Mesothelial cell of epicardium (in vitro differentiated cells): ENCODE measurements around the gene SUMO1. TPM values are rescaled to one million over a fixed set of nuclear protein-coding genes. Genes with fewer than 3 reads are reported as not detected.

ENCODE experiments used
- DNase-seq, 2 experiments: peaks; one replicate each; pipeline ENCODE4 v3.0.0; 2021; ENCODE audit warnings: low spot score in 2 of 2; ENCODE audit not compliant: unreplicated experiment in 2 of 2
- H3K27ac Mint-ChIP-seq: 2 replicates; pipeline ENCODE4 v1.8.0; 2021; ENCODE audit warnings: mixed read lengths
- H3K27me3 Mint-ChIP-seq: 2 replicates; pipeline ENCODE4 v1.8.0; 2021; ENCODE audit warnings: low read depth, mixed read lengths
- H3K36me3 Mint-ChIP-seq: 2 replicates; pipeline ENCODE4 v1.8.0; 2021; ENCODE audit warnings: mixed read lengths
- H3K4me1 Mint-ChIP-seq: 2 replicates; pipeline ENCODE4 v1.8.0; 2021; ENCODE audit warnings: mixed read lengths
- H3K4me3 Mint-ChIP-seq: 2 replicates; pipeline ENCODE4 v1.8.0; 2021; ENCODE audit warnings: mild to moderate bottlenecking, moderate library complexity, mixed read lengths
- H3K9me3 Mint-ChIP-seq: 2 replicates; pipeline ENCODE4 v1.8.0; 2021; ENCODE audit warnings: mixed read lengths
- total RNA-seq: library from RNA; stranded (reverse); gene quantifications from 3 replicates; pipeline ENCODE4 v1.2.1, GENCODE V29; 2021
- TF ChIP-seq, protein P1 (sequence below): fragments of 200-600 bp; sonication (generic); IDR thresholded peaks from one replicate; pipeline ENCODE4 v1.5.0; 2021; ENCODE audit warnings: antibody characterized with exemption; ENCODE audit not compliant: unreplicated experiment

Gene SUMO1
- total RNA-seq, 1 donor from 2014 or later, result 106 TPM

DNA sequence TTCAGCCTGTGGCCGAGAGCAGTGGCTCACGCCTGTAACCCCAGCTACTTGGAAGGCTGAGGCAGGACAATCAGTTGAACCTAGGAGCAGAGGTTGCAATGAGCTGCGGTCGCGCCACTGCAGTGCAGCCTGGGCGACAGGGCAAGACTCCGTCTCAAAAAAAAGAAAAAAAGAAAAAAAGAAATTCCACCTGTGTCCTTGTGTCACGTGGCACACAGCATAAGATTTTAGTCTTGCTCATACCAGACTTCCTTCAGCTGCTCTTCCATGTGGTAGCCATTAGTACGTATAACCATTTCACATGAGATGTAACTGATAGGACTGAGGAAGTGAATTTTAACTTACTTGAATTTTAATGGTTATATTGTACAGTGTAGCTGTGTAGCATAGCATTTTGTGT, 31.2 kb upstream of the SUMO1 start:
- Mint-ChIP-seq H3K36me3 (no peaks in the 10 kb centered on the region), H3K9me3 (no peaks in the 10 kb centered on the region), H3K4me1 (peaks cover 15% of the 10 kb centered on the region), H3K4me3 (no peak overlapping the region), H3K27me3 (no peaks in the 10 kb centered on the region), H3K27ac (peak overlapping the region; percentile 71)
- DNase-seq, result no peak
- TF ChIP-seq, protein P1, sequence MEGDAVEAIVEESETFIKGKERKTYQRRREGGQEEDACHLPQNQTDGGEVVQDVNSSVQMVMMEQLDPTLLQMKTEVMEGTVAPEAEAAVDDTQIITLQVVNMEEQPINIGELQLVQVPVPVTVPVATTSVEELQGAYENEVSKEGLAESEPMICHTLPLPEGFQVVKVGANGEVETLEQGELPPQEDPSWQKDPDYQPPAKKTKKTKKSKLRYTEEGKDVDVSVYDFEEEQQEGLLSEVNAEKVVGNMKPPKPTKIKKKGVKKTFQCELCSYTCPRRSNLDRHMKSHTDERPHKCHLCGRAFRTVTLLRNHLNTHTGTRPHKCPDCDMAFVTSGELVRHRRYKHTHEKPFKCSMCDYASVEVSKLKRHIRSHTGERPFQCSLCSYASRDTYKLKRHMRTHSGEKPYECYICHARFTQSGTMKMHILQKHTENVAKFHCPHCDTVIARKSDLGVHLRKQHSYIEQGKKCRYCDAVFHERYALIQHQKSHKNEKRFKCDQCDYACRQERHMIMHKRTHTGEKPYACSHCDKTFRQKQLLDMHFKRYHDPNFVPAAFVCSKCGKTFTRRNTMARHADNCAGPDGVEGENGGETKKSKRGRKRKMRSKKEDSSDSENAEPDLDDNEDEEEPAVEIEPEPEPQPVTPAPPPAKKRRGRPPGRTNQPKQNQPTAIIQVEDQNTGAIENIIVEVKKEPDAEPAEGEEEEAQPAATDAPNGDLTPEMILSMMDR, result no peak

DNA sequence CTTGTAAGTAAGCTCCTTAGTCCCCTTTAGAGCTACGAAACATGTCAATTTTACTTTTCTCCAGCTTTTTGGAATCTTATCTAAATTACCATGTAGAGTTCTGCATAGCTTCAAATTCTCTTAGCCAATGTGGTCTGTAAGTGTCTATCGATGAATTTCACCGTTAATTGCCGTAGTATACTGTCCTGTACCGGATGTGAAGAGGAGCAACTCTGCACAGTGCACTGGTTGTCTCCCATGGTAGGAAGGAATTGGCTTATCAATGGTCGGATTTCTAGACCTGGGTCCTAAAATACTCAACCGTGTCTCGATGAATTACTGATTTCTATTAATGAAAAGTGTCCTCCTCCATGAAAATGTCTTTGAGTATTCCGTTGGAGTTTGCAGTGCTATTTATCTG, 29.1 kb upstream of the SUMO1 start:
- H3K9me3 Mint-ChIP-seq, result no peaks in the 10 kb centered on the region
- H3K36me3 Mint-ChIP-seq, result no peaks in the 10 kb centered on the region
- no peak for DNase-seq
- peak overlapping the region; percentile 25 for H3K27ac Mint-ChIP-seq
- H3K4me3 Mint-ChIP-seq, result no peak overlapping the region
- peaks cover 21% of the 10 kb centered on the region for H3K4me1 Mint-ChIP-seq
- TF ChIP-seq, protein P1, result no peak
- no peaks in the 10 kb centered on the region for H3K27me3 Mint-ChIP-seq

DNA sequence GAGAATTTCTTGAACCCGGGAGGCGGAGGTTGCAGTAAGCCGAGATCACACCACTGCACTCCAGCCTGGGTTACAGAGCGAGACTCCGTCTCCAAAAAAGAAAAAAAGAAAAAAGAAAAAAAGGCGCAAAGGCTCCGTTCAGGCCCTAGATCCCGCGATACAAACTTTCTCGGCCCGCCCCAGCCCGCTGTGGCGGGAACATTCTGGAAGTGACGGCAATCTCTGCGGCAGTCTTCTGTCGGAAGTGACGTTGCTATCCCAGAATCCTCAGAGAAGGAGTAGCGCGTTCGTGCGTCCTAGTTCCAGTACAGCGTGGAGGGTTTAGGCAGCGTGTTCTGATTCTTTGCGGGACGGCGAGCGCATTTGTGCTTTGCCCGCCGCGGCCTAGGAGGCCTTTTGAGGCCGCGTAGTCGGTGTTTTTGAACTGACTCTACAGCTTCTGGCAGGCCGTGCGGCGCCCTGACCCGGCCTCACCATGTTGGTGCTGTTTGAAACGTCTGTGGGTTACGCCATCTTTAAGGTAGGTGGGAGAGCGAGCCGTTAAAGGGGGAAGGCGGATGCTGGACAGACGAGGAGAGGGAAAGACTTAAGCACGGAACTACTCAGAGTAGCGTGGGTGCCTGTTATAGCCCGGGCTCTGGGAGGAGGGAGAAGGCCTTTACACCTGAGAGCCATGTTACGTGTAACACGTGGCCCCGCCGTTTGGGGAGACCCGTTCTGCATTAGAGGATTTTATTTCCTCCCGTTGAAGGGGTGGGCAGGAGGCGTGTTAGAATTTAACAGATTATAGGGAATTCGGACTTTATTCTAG, 27.3 kb upstream of the SUMO1 start, which contains the start of gene NOP58:
Gene NOP58 (plus strand): TSS at position 297 of the 811 bp plus-strand sequence. CDS start 179 bp downstream, at position 476.
- peak; percentile 73 to 88 for DNase-seq
- no peak within 1 kb of the TSS for H3K27ac Mint-ChIP-seq
- no peaks in the 10 kb centered on the region for H3K36me3 Mint-ChIP-seq
- no peaks in the 10 kb centered on the region for H3K27me3 Mint-ChIP-seq
- no peaks in the 10 kb centered on the region for H3K9me3 Mint-ChIP-seq
- H3K4me3 Mint-ChIP-seq, result peak within 1 kb of the TSS; percentile 61
- TF ChIP-seq, protein P1, result no peak
- peaks cover 21% of the 10 kb centered on the region for H3K4me1 Mint-ChIP-seq

DNA sequence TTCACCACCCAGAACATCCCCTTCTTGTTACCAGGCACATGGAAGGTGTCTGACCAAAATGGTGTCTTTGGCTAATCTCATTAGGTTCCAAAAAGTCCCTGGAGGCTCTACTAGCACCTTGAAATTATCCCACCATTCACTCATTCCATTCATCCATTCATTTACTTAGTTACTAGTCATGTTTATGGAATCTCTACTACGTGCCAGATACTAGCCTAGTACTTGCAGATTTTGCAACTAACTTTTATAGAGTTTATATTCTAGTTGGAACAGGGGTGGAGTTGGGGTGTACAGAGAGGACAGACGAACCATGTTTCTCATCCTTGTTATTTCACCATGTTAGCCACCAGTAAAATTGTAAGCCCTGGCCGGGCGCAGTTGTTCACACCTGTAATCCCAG, 23.1 kb upstream of the SUMO1 start:
- Mint-ChIP-seq H3K9me3 (no peaks in the 10 kb centered on the region), H3K27ac (no peak overlapping the region), H3K36me3 (no peaks in the 10 kb centered on the region), H3K27me3 (no peaks in the 10 kb centered on the region), H3K4me3 (no peak overlapping the region), H3K4me1 (peaks cover 7% of the 10 kb centered on the region)
- no peak for DNase-seq
- TF ChIP-seq, protein P1, result no peak

DNA sequence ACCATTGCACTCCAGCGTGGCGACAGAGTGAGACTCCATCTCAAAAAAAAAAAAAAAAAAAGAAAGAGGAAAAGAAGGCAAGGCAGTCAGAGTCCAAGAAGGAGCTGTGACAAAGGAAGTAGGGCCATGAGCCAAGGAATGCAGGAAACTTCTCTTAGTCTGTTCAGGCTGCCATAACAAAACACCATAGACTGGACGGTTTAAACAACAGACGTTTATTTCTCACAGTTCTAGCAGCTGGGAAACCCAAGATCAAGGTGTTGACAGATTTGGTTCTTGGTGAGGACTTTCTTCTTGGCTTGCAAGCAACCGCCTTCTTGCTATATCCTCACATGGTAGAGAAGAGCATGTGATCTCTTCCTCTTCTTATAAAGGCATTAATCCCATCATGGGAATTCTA, 13.1 kb upstream of the SUMO1 start:
- TF ChIP-seq, protein P1, result no peak
- Mint-ChIP-seq H3K4me1 (peaks cover 6% of the 10 kb centered on the region), H3K36me3 (no peaks in the 10 kb centered on the region), H3K9me3 (peaks cover 7% of the 10 kb centered on the region), H3K27ac (no peak overlapping the region), H3K4me3 (no peak overlapping the region), H3K27me3 (no peaks in the 10 kb centered on the region)
- no peak for DNase-seq
